ENCODE data around the gene TTYH2. TPM values are rescaled to one million over a fixed set of nuclear protein-coding genes. Genes with fewer than 3 reads are reported as not detected.

Gene TTYH2
- total and polyA plus RNA-seq, 2 of the 4 experiments (the other 2 are of a cell fraction), result 2.3 to 6.8 TPM

GRCh38 chr17:74309902-74310301 lies 96.5 kb downstream of the TTYH2 start:
- CTCF ChIA-PET, result no interaction called here

More at GRCh38 chr17:74309902-74310301, 96.5 kb downstream of the TTYH2 start:
- no CpG with 5 or more reads among the region's 12 CpGs for WGBS, 2 experiments (ENCODE audit: extremely low coverage in 2 of 2, insufficient read length in 1 of 2)
- Histone ChIP-seq H3K4ac (ENCODE audit: low read depth, low read length) (no peak overlapping the region), H2BK15ac (ENCODE audit: low read depth, low read length) (no peak overlapping the region), H2BK20ac (ENCODE audit: low read depth, low read length) (no peak overlapping the region), H3K56ac (ENCODE audit: extremely low read depth, insufficient read depth, low read length) (no peak overlapping the region), H4K5ac (ENCODE audit: low read depth, low read length) (no peak overlapping the region), H2BK5ac (ENCODE audit: low read depth, low read length, poor library complexity, severe bottlenecking) (no peak overlapping the region), H2BK120ac (ENCODE audit: low read depth, low read length) (no peak overlapping the region), H3K14ac (replicated peaks; ENCODE audit: low read depth, low read length) (no peak overlapping the region), H3K18ac (ENCODE audit: low read depth, low read length) (no peak overlapping the region), H3K9ac (ENCODE audit: low read depth, low read length) (no peak overlapping the region), H2AFZ (replicated peaks; ENCODE audit: low read length, poor library complexity) (no peak overlapping the region), H3K9me1 (ENCODE audit: insufficient read depth, low read length) (no peaks in the 10 kb centered on the region), H3K79me1 (ENCODE audit: low read depth in 1 of 2, low read length in 2 of 2) (no peaks in the 10 kb centered on the region), H4K8ac (ENCODE audit: low read depth in 2 of 2, low read length in 2 of 2) (no peak overlapping the region), H4K20me1 (ENCODE audit: insufficient read depth, low read length) (no peaks in the 10 kb centered on the region), H4K91ac (ENCODE audit: insufficient read depth, low read depth, low read length) (no peak overlapping the region), H2AK5ac (ENCODE audit: low read depth, low read length) (no peak overlapping the region), H3K4me1 (ENCODE audit: control insufficient read depth, insufficient read depth, low read length) (no peaks in the 10 kb centered on the region), H3K23ac (ENCODE audit: low read depth, low read length) (no peak overlapping the region), H3K27me3 (ENCODE audit: control insufficient read depth, insufficient read depth, low read length) (no peaks in the 10 kb centered on the region), H3K4me2 (ENCODE audit: low read depth, low read length) (no peak overlapping the region), H2AK9ac (replicated peaks; ENCODE audit: low read depth, low read length, poor library complexity) (no peak overlapping the region), H3K4me3 (ENCODE audit: insufficient read depth, low read depth, low read length) (no peak overlapping the region), H3K36me3 (ENCODE audit: control insufficient read depth, insufficient read depth, low read length) (no peaks in the 10 kb centered on the region), H3K27ac (ENCODE audit: insufficient read depth, low read length) (no peak overlapping the region), H3K9me3 (ENCODE audit: control insufficient read depth, insufficient read depth, low read length) (peaks cover 27% of the 10 kb centered on the region)
- DNase-seq, result no peak
- in situ Hi-C loops (cut with MboI; ENCODE audit: low sequenced_read_pairs), result no loop called here
- intact Hi-C loops (cut with micrococcal nuclease), result no loop called here
- ATAC-seq (ENCODE audit: low read depth), result no peak
- no TSS peak for BruUV-seq (replicated peaks)
- TF ChIP-seq MXI1 (IDR thresholded peaks at IDR 0.05; ENCODE audit: borderline replicate concordance, low read depth, low read length) (no peak), RFX5 (IDR thresholded peaks at IDR 0.05; ENCODE audit: low read depth, low read length) (no peak), SMC3 (IDR thresholded peaks at IDR 0.05; ENCODE audit: low read depth, low read length) (no peak), CEBPB (IDR thresholded peaks at IDR 0.05; ENCODE audit: low read depth, low read length) (no peak), NFE2L2 (IDR thresholded peaks at IDR 0.05; ENCODE audit: low read depth, low read length) (no peak), FOS (IDR thresholded peaks at IDR 0.05; ENCODE audit: low read depth, low read length) (no peak), MAFK (IDR thresholded peaks at IDR 0.05; ENCODE audit: low read depth, low read length) (no peak)
- TF ChIP-seq, protein P1, sequence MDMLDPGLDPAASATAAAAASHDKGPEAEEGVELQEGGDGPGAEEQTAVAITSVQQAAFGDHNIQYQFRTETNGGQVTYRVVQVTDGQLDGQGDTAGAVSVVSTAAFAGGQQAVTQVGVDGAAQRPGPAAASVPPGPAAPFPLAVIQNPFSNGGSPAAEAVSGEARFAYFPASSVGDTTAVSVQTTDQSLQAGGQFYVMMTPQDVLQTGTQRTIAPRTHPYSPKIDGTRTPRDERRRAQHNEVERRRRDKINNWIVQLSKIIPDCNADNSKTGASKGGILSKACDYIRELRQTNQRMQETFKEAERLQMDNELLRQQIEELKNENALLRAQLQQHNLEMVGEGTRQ (IDR thresholded peaks at IDR 0.05; ENCODE audit: low read depth, low read length), result no peak
- dilution Hi-C loops (cut with HindIII; ENCODE audit: low sequenced_read_pairs, unreplicated experiment), result no loop called here
- POLR2A ChIA-PET (ENCODE audit: unreplicated experiment), result no interaction called here

Other genes with a start within 250 kb of the TTYH2 start
- 111 and 296 TPM in 2 replicates for gene RPL38, start 9.9 kb upstream of the TTYH2 start, total RNA-seq (2012; rRNA removed)
- gene RPL38, start 9.9 kb upstream of the TTYH2 start, polyA plus RNA-seq (2012; rRNA removed), result 527 and 1,407 TPM in 2 replicates
- not detected in 2 replicates for gene DNAI2, start 60.7 kb downstream of the TTYH2 start, total RNA-seq (2012; rRNA removed)
- gene DNAI2, start 60.7 kb downstream of the TTYH2 start, polyA plus RNA-seq (2012; rRNA removed), result not detected in 2 replicates
- not detected in 2 replicates for gene KIF19, start 112.7 kb downstream of the TTYH2 start, total RNA-seq (2012; rRNA removed)
- gene KIF19, start 112.7 kb downstream of the TTYH2 start, polyA plus RNA-seq (2012; rRNA removed), result not detected in 2 replicates
- gene BTBD17, start 148.3 kb downstream of the TTYH2 start, total RNA-seq (2012; rRNA removed), result not detected in 2 replicates
- gene BTBD17, start 148.3 kb downstream of the TTYH2 start, polyA plus RNA-seq (2012; rRNA removed), result not detected in 2 replicates
- not detected in 2 replicates for gene GPR142, start 153.9 kb downstream of the TTYH2 start, total RNA-seq (2012; rRNA removed)
- not detected in 2 replicates for gene GPR142, start 153.9 kb downstream of the TTYH2 start, polyA plus RNA-seq (2012; rRNA removed)
- gene GPRC5C, start 218.5 kb downstream of the TTYH2 start, total RNA-seq (2012; rRNA removed), result not detected in 2 replicates
- gene GPRC5C, start 218.5 kb downstream of the TTYH2 start, polyA plus RNA-seq (2012; rRNA removed), result not detected in 2 replicates